A172 (cell line): ENCODE measurements around the gene PLXNA2. TPM values are rescaled to one million over a fixed set of nuclear protein-coding genes. Genes with fewer than 3 reads are reported as not detected.
A peak's percentile ranks its signal among the peaks of the same experiment; 100 is the strongest.

Experiments used
- DNase-seq: peaks from one replicate; pipeline ENCODE4 v3.0.0-alpha.2; 2015; ENCODE audit warnings: low spot score
- total RNA-seq: library from RNA; depleted of rRNA; stranded (reverse); fragments of >200 nt; shearing (Covaris generic); gene quantifications from 2 replicates; pipeline ENCODE4 v1.2.3, GENCODE V29; 2014

PLXNA2 gene
- total RNA-seq, 1 experiment from 2014 or later = 15.8 TPM

DNA sequence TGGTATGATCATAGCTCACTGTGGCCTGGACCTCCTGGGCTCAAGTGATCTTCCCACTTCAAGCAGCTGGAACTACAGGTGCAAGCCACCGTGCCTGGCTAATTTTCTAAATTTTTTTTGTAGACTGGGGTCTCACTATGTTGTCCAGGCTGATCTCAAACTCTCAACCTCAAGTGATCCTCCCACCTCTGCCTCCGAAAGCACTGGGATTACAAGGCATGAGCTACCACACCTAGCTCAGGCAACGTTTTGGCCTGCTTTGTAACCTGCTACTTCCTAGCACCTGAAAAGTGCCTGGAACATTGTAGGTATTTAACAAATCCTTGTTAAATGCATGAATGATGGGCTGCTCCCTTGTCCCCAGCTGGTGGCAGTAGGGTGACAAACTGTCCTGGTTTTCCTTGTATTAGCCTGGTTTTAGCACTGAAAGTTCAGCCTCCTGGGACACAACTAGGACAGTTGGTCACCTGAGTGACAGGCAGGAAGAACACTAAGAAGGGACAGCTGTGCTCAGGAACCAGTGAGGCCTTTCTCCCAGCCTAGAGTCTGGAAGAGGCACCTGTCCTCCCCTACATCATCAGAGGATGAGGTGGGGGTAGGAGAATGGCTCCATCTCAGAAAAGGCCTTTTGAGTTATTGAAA lies 244.8 kb downstream of the PLXNA2 start:
- no peak for DNase-seq

DNA sequence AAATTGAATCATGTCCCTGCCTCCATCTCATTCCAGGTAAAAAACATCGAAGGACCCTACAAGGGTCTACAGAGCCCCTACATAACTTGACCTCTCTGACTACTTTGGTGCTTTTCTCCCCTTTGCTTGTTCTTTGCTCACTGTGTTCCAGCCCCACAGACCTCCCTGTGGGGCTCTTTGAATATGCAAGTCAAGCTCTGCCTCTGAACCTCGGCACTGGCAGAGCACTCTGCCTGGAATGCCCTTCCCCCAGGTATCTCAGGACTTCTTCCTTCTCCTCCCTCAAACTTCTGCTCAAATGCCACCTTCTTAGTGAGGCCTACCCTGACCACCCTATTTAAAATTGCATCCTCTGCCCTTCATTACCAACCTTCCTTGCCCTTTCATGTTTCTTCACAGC lies 245.5 kb downstream of the PLXNA2 start:
- no peak for DNase-seq

DNA sequence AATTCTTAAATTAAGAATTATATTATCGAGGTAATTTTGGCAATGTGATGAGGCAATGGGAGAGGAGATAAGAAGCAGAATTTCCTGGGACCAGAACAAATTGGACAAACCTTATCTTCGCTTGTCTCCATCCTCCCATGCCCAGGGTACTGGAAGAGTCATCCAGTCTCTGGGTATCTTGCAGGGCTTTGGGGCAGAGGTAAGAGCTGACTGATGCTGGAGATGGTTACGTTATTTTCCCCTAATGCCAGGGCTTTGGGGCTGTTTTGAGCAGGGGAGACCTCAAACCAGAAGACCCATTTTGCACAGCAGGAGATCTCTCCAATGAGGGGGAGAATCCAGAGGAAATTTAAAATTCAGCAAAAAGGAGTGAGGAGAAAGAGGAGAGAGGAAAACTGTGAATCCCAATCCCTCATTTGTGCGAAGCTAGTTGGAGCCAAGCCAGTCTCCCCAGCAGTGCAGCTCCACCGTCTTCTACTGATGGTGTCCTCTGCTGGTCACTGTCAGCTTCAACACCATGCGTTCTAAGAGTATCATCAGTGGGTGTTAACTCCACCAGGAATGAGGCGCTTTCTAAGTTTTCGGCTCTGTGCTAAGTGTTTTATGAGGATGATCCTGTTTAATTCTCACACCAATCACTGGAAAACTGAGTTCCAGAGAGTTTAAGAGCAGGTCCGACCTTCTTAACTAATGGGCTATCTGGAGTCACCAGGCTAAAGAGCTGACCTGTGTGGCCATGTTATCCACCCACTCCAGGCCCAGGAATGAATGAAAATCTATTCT lies 246.5 kb downstream of the PLXNA2 start:
- peak; percentile 71 for DNase-seq

DNA sequence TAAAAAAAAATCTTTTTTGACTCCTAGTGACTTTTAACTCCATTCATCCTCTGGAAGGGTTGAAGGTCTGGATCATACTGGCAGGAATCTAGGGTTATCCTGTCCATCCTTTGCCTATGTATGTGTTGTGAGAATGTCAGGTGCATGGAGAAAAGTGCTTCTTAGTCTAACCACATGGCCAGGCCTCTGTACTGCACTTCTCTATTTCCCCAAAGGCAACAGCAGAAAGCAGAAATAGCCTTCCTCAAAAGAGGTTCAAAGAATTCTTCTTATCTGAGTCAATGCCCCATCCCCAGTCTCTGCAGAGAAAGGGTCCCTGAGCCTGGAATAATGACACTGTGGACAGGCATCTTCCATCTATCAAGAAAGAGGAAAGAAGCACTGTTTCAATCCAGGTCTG lies 247.5 kb downstream of the PLXNA2 start:
- DNase-seq = no peak

DNA sequence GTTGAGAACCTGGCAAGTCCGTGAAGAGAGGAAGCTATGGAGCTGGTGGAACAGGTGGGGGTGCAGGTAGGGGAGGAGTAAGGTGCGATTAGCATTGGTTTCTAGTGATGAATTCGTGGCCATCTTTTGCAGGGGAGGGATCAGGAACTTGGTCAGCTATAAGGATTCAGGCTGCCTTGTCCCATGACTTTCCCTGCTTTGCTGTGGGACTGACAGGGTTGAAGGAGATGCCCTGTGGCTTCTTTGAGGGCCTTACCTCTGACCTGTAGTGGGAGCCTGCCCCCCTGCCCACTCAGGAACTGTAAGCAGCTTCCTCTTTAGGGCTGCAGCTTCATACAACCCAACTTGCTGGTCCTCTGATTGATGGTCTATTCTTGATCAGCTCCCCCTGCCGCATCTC lies 248.6 kb downstream of the PLXNA2 start:
- no peak for DNase-seq

DNA sequence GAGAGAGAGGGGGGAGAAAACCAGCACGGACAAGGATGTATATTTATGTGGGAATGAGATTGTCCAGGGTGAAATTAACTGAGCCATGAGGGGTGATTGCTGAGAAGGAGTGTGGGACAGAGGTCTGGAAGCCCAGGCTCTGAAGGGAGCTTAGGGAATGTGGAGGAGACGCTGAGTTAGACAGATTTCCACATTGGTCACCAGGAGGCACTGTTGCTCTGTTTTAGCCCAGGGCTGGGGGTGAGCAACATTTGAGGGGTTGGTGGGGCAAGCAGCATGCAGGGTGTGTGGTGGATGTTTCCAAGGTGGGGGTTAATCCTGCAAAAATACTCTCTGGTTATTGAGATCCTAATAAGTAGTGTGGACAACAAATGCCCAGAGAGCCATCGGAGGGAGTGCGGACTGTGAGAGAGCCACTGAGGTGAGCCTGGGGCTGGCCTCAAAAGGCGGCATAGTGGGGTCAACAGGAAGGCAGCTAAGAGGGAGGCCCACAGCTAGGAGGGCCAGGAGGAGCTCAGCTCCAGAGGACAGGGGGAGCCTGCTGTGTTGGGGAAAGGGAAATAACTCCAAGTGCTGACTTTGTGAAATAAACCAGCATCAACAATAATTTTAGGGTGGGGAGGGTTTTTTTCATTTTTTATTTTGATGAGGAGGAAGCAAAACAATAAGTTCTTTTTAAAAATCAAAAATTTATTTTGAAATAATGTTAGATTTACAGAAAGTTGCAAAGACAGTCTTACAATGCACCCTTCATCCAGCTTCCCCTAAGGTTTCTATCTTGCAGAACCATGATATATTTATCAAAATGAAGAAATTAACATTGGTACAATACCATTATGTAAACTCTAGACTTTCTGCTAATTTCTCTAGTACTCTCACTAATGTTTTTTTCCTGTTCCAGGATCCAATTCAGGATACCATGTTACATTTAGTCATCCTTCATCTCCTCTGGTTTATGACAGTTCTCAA lies 250.4 kb downstream of the PLXNA2 start:
- DNase-seq = no peak

DNA sequence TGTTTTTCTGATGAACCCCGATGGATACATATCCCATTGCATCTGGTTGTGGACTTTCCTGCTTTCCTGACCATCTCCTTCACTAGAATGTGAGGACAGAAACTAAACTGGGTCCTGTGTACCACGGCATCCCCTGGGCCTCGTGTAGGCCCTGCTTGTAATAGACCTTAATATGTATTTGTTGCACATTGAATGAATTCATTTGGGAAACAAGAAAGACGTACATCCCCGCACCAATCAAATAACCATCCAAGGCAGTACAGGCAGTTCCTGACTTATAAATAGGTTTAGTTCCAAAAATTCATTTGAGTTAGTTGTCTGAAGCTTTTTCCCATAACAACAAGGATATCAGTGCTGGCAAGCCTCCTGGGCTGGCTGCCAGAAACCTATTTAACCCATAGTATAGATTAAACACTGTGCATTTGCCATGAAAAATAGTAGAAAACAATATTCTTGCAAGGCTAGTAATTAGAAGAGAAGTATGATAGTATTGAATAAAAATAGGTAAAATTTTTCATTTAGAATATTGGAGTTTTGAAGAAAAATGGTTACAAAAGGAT lies 251.4 kb downstream of the PLXNA2 start:
- no peak for DNase-seq

DNA sequence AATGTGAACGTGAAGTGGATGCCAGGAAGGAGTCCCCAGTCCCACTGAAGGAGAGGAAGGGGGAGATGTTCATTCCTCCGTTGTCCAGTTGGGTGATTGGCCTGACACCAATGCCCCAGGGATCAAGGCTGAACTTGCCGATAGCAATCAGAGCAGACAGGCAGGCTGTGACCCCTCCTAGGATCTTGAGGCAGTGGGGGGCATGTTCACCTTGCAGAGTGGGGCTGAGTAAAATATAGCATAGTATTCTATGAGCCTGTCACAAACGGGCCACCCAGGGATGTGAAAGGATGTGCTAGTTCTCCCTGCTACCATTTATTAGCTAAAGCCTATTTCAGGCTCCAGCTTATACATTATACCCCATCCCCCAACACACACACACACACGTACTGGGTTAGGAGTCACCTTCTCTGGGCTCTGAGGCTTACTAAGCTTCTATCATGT lies 252.6 kb downstream of the PLXNA2 start:
- DNase-seq = no peak

DNA sequence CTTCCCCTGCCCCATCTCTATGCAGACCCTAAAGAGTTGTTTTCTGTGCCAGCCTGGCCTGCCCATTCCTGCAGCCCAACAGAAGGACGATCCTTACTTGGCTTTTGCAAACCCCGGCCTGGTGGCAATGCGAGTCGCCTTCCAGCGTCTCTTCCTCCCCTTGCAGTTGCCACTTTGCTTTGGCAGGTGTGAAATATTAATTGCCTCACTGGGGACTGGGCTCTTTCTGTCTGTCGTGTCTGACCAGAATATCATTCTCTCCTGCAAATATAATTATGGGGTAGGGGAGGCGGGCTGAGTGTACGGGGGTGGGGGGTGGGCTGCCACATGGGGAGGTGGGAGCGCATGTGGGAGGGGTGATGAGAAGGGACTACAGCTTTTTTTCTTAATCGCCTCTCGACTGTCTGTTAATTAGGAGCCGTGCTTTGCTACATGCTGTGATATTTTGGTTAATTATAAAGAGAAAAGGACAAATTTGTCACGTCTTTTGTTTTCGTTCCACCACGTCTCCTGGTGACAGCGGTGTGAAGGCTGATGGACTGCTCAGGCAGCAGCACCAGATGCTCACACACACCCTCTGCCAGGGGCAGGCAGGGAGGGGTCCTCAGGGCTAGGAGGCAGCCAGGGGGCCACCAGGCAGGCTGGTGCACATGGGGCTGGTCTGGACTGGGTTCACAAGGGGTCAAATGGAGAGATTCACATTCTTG lies 253.2 kb downstream of the PLXNA2 start:
- no peak for DNase-seq

DNA sequence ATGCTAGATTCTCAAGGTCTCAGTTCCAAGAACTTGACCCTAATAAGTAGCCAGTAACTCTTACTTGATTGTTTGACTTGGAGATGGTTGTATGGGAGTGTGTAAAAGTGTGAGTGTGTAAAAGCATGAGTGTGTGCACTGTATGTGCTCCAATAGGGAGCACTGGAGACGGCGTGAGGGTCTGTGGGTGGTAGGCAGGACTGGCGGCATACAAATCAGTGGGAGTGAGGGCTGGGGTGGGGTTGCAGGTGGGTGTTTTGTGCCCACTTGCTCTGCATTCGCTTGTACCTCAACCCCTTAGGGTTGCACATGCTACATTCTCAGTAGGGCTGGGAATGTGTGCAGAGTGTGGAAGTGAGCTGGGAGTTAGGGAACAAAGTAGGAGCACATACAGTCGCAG lies 253.7 kb downstream of the PLXNA2 start:
- no peak for DNase-seq

DNA sequence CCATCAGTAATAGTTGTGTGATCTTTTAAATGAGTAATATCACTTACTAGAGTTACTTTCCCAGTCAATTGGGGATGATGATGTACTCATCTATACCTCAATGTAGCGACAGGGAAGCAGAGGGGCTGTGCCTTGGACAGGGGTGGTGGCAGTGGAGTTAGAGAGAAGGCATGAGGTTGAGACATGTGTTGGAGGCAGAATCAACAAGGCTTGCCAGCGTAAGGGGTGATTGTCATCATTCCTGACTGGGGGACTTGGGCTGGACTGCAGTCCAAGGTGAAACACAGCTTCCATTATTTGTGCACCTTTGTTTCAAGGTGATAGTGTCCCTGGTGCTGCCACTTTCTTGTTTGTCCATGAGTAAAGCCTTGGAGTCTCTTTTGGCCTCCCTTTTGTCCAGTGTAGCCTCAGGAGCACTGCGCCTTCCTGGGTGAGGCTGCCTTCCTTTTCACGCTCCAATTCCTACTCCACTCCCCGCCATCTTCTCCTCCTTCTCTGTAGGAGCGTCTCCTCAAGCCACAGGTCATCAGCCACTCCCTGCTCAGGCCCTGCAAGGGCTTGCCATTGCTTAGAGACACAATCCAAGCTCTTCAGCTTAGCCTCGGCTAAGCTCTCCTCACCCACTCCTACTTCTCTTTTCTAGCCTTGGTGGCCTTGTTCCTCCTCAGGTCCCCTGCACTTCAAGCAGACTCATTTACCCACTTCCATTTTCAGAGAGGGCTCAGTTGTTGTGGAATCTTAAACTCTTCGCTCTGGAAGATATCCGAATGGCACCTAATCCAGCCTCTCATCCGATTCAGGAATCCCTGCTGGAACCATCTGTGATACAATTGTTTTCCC lies 255.6 kb downstream of the PLXNA2 start:
- DNase-seq = no peak

DNA sequence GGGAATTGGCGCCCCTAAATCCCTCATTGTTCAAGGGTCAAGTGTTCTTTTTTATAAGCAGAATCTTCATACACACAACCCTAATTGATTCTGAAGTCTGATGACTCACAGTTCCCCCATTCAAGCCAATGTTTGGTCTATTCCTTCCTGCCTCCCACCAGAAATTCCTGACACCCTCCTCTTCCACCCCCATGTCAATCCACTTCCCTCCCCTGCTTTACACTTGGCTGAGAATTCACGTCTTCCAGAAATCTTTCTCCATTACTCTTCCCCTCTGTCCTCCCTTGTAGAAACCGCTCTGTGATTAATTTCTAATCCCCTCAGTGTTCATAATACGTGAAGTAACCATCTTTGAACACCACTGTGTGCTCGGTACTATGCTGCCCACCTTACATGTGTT lies 257.0 kb downstream of the PLXNA2 start:
- DNase-seq = no peak

DNA sequence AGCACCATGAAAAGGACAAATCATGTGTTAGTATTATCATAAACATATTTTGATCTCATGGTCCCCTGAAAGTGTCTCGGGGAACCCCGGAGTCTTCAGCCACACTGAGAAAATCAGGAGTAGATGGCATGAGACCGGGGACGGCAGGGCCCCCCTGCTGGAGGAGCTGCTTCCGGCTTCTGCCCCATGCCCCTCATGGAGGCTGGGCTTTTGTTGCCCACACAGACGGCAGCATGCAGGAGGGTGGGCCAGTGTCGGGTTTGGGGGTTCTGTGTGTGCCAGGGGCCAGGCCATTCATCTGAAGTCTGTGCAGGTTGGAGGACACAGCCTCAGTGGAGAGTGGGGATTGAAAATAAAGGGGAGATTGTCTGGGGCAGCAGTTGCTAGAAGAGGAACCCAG lies 258.2 kb downstream of the PLXNA2 start:
- DNase-seq = no peak

DNA sequence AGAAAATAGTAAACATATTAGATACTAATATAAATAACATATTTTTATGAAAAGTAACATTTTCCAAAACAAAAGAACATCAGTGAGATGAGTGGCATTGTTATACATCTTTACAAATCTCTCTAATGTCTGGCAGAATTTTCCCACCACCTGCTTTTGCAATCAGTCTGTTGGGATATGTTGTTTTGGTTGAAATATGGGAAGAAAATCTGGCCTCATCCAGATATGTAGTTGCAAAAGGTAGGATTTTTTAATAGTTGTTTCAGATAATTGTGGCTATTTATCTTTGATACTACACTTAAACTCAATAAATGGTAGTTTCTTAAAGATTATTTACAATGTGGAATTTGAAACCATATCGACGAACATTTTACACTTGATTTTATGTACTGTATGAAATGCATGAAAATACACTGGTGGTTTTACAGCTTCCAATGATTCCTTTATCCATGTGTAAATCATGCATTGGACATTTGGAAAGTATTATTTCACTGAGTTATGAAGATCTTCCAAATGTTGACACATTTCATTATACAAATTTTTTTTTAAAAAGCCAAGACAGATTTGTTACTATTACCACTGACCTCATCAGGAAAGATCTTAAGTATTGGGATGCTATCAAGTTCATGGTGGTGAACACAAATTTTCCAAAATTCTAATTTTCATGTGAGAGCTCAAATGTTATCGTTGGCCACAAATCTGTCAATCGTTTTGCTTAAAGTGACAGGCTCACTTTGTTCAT lies 259.2 kb downstream of the PLXNA2 start:
- no peak for DNase-seq

DNA sequence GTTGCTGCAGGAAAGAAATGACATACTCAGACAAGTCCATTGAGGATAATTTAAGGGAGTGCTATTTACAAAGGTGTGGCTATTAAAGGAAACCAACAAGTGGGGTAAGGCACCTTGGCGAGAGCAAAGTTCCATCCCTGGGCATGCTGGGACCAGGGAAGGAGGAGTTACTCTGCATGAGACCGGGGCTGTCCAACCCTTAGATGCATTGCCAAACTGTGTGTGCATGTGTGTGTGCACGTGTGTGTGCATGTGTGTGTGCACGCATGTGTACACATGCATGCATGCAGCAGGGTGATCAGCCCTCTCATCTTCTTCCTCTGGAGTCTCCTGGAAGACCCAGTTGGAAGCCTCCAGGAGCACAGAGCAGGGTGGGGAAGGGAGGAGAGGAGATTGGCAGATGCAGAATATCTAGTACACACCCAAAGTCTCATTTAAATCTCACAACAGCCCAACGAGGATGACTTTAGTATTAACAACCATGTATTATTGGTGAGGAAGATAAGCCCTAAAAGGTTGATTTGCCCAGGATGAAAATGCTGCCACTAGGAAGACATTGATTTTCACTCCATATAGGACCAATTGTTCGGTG lies 261.0 kb downstream of the PLXNA2 start:
- DNase-seq = no peak

DNA sequence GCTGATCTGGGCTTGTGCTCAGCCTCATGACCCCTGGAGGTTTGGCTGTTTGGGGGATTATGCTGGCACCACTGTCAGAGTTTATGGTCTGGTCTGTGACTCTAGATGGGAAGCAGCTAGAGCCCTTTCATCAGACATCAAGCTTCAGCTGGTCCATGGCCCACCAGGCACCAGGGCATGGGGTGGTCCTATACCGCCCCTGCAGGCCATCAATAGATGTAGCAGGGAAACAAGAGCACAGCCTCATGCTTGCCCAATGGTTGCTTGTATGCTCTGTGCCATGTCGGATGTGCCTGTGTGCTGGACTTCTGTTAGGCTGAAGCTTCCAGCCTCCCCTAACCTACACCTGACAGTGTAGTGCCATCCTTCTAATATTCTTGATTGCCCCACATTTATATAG lies 262.2 kb downstream of the PLXNA2 start:
- no peak for DNase-seq

DNA sequence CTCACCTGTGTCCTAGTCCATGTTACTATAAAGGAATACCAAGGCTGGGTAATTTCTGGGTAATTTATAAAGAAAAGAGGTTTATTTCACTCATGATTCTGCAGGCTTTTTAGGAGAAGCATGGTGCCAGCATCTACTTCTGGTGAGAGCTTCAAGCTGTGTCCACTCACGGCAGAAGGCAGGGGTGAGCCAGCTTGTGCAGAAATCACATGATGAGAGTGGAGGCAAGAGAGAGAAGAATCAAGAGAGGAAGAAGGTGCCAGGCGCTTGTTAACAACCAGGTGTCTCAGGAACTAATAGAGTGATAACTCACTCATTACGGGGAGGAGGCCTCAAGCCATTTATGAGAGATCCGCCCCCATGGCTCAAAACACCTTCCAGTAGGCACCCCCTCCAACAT lies 265.7 kb downstream of the PLXNA2 start:
- no peak for DNase-seq

DNA sequence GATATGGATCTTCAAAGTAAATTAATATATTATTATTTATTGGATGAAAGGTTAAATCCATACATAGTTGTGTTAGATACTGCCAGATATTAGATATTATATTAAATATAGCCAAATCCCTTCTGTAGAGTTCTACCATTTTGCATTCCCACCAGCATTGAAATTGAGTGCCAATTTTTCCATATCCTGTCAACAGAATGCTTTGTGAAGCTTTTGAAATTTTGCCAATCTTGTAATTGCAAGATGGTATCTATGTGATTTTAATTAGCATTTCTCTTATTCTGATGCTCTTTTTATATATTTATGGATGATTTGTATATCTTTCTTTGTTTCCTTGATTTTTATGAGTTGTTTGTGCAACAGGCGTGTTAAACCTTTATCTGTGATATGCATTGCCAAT lies 266.3 kb downstream of the PLXNA2 start:
- DNase-seq = no peak

DNA sequence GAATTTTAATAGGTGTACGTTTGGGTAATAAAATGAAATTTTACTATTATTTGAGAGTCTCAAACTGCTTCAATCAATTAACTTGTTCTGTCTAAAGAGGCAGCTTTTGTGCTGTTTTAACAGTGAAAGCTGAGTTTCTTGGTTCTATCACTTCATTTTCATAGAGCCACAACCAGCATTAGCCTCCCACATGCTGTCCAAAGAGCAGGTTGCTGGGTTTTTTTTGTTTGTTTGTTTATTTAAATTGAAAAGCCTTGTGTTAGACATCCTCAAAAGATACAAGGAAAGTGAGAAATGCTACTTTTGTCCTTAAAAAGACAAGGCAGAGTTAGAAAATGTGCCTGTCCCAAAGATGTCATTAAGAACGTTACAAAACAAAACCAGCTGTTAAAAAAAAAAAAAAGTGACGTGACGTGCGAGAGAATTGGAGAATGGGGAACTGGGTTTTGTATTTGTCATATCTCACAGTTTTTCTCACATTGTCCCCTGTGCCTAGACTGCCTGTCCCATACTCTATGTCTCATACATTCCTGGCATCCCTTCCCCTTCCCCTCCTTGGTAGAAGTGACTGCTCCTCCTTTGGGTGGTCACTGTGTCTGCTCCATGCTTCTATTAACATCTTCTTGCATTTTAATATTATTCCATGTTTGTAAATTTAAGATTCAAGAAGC lies 270.2 kb downstream of the PLXNA2 start:
- DNase-seq = no peak
